CD4-positive, CD25-positive, alpha-beta regulatory T cell (primary cell): ENCODE measurements around the gene TICRR. TPM values are rescaled to one million over a fixed set of nuclear protein-coding genes. Genes with fewer than 3 reads are reported as not detected.
A peak's percentile ranks its signal among the peaks of the same experiment; 100 is the strongest.

ENCODE experiments used
- ATAC-seq, 2 donors: fragments of 150-1000 bp; cut with Tn5 transposase; one replicate each; pipeline ENCODE4 v1.10.0; 2021; ENCODE audit warnings: low read depth in 2 of 2, moderate number of reproducible peaks in 2 of 2, moderate library complexity in 1 of 2
- DNase-seq, 3 donors: peaks; one replicate each; pipeline versions ENCODE4 v3.0.0 to v3.0.0-alpha.2; 2012 to 2022; ENCODE audit warnings: mixed read lengths in 1 of 3
- H3K27ac ChIP-seq: one replicate; pipeline ENCODE4 v1.7.0; 2013; ENCODE audit warnings: mild to moderate bottlenecking, low read length; ENCODE audit not compliant: insufficient read depth, poor library complexity, severe bottlenecking
- H3K27me3 ChIP-seq: one replicate; pipeline ENCODE4 v1.7.0; 2013; ENCODE audit warnings: low read length; ENCODE audit not compliant: control insufficient read depth, insufficient read depth
- H3K36me3 ChIP-seq: one replicate; pipeline ENCODE4 v1.7.0; 2013; ENCODE audit warnings: mild to moderate bottlenecking, low read length, moderate library complexity; ENCODE audit not compliant: control insufficient read depth, insufficient read depth
- H3K4me1 ChIP-seq: 2 replicates; pipeline ENCODE4 v1.7.0; 2013; ENCODE audit warnings: mild to moderate bottlenecking, low read length; ENCODE audit not compliant: insufficient read depth, control insufficient read depth, poor library complexity, severe bottlenecking
- H3K4me3 ChIP-seq: one replicate; pipeline ENCODE4 v1.7.0; 2013; ENCODE audit warnings: low read depth, mild to moderate bottlenecking, low read length, moderate library complexity
- H3K9me3 ChIP-seq, 2 experiments: 1 replicate in 1 of 2; 2 replicates in 1 of 2; pipeline ENCODE4 v1.7.0; 2013; ENCODE audit warnings: low read length in 2 of 2, mild to moderate bottlenecking in 1 of 2, moderate library complexity in 1 of 2; ENCODE audit not compliant: control insufficient read depth in 2 of 2
- H3K27ac Mint-ChIP-seq, 3 donors: one replicate each; pipeline ENCODE4 v1.8.0; 2020 to 2022; ENCODE audit warnings: mild to moderate bottlenecking in 3 of 3, mixed read lengths in 3 of 3, moderate library complexity in 2 of 3
- H3K27me3 Mint-ChIP-seq: one replicate; pipeline ENCODE4 v1.8.0; 2022; ENCODE audit warnings: mild to moderate bottlenecking, mixed read lengths
- H3K36me3 Mint-ChIP-seq: one replicate; pipeline ENCODE4 v1.8.0; 2020; ENCODE audit warnings: mixed read lengths
- H3K4me1 Mint-ChIP-seq, 4 donors: one replicate each; pipeline ENCODE4 v1.8.0; 2020 to 2022; ENCODE audit warnings: mixed read lengths in 4 of 4, mild to moderate bottlenecking in 1 of 4
- H3K4me3 Mint-ChIP-seq, 4 donors: one replicate each; pipeline ENCODE4 v1.8.0; 2020 to 2022; ENCODE audit warnings: mild to moderate bottlenecking in 4 of 4, mixed read lengths in 4 of 4, moderate library complexity in 3 of 4
- H3K9me3 Mint-ChIP-seq, 7 donors: one replicate each; pipeline ENCODE4 v1.8.0; 2020 to 2022; ENCODE audit warnings: mixed read lengths in 7 of 7, mild to moderate bottlenecking in 3 of 7, moderate library complexity in 2 of 7
- polyA plus RNA-seq, 4 donors: library from polyadenylated mRNA; unstranded; fragments of 300-500 nt; fragmentation: Illumina TruSeq; gene quantifications; one replicate each; pipeline ENCODE4 v1.2.3, GENCODE V29; 2021
- total RNA-seq: library from RNA; stranded (reverse); gene quantifications from one replicate; pipeline ENCODE4 v1.2.3, GENCODE V29; 2022

The TICRR gene
- total and polyA plus RNA-seq, 5 donors from 2014 or later: 0.09 to 0.41 (median 0.20) TPM

- H3K27ac Mint-ChIP-seq: no peak overlapping the region
These were observed 85.3 kb downstream of the TICRR start for GRCh38 chr15:89660556-89660955.

DNA sequence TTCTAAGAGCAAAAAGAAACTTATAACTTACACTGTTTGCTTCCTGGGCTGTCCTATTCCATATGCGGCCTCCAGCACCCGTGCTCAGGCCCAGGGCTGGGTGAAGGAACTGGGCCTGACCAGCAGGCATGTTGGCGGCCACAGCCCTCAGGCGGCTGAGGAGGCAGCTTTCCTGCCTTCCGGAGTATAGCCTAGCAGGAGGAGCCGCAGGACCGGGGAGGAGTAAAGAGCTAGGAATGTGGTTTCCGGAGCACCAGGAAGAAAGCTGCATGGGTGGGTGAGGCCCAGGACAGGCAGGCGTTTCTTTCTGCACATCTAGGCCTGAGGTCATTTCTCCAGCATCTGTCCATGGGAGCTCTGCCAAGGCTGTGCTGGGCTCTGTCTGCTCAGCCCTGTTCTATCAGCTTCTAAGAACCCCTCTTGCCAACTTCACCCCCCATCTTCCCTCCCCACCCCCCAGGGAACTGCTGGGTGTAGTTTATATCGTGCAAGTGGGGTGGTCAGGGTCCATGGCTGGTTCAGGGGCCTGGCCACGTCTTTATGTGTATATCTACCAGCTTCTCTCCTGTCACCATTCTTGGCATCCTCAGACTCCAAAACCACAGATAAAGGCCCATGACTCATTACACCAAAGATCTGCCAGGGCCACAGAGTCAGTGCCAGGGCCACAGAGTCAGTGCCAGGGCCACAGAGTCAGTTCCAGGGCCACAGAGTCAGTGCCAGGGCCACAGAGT is 87.8 kb downstream of the TICRR start:
- Mint-ChIP-seq H3K4me1 (peaks cover 0 to 4% (median 0%) of the 10 kb centered on the region in 4 donors), H3K4me3 (no peak overlapping the region), H3K9me3 (no peaks in the 10 kb centered on the region), H3K27me3 (peaks cover 63% of the 10 kb centered on the region), H3K27ac (peak overlapping the region in 1 of 3 donors; percentile 53), H3K36me3 (no peaks in the 10 kb centered on the region)
- ATAC-seq: no peak
- Histone ChIP-seq H3K4me1 (no peaks in the 10 kb centered on the region), H3K36me3 (no peaks in the 10 kb centered on the region), H3K27ac (no peak overlapping the region), H3K27me3 (peaks cover 12% of the 10 kb centered on the region), H3K4me3 (no peak overlapping the region), H3K9me3 (no peaks in the 10 kb centered on the region)
- DNase-seq: no peak

More at GRCh38 chr15:89660556-89660955, 85.3 kb downstream of the TICRR start:
- Histone ChIP-seq H3K9me3 (no peaks in the 10 kb centered on the region), H3K4me1 (no peaks in the 10 kb centered on the region), H3K36me3 (no peaks in the 10 kb centered on the region), H3K27me3 (peaks cover 25% of the 10 kb centered on the region), H3K4me3 (no peak overlapping the region), H3K27ac (no peak overlapping the region)
- Mint-ChIP-seq H3K36me3 (no peaks in the 10 kb centered on the region), H3K9me3 (no peaks in the 10 kb centered on the region), H3K27me3 (peaks cover 72% of the 10 kb centered on the region), H3K4me1 (peaks cover 0 to 8% (median 4%) of the 10 kb centered on the region in 4 donors), H3K4me3 (no peak overlapping the region)
- DNase-seq (no peak), ATAC-seq (no peak)

- peaks cover 0 to 4% (median 0%) of the 10 kb centered on the region in 4 donors for H3K4me1 Mint-ChIP-seq
- H3K27me3 Mint-ChIP-seq: peaks cover 52% of the 10 kb centered on the region
- ATAC-seq (no peak), DNase-seq (no peak)
- Histone ChIP-seq H3K36me3 (no peaks in the 10 kb centered on the region), H3K27me3 (peaks cover 12% of the 10 kb centered on the region), H3K4me1 (no peaks in the 10 kb centered on the region), H3K27ac (no peak overlapping the region), H3K4me3 (no peak overlapping the region), H3K9me3 (no peaks in the 10 kb centered on the region)
- H3K27ac Mint-ChIP-seq: no peak overlapping the region
- H3K4me3 Mint-ChIP-seq: peak overlapping the region in 3 of 4 donors; percentile 21 to 48 (median 22)
- H3K36me3 Mint-ChIP-seq: no peaks in the 10 kb centered on the region
- H3K9me3 Mint-ChIP-seq: peaks cover 0 to under 1% (median 0%) of the 10 kb centered on the region in 7 donors
These were observed 89.4 kb downstream of the TICRR start for GRCh38 chr15:89664441-89665350.

DNA sequence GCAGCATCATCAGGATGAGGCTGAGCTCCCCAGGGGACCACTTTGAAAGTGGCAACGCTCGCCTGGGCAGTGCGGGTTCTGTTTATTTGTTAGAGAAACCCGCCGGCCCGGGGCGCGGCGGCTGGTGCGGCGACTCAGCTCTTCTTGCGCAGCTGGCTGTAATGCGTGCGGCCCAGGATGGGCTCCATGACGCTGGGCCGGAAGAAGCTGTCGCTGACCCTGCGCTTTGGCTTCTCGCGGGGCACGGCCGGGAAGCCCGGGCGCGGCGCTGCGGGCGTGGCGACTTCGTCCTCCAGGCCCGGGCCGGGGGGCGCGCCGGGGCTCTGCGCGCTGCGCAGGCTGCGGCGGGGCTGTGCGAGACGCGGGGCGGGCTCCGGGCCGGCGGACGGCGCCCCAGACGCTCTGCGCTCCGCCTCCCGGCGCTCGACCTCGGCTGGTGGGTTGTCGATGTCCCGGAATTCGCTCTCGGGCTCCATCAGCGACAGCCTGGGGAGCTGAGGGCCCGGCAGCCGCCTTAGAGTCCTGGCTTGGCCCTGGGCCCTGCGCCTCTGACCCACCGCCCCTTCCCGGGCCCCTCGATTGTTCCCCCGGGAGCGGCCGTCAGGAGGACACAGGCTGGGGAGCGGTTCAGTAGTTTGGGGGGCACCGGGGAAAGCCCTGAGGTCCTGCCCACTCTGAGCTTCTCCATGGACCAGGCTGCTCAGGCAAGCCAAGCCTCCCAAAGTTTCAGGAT is 90.3 kb downstream of the TICRR start:
- ATAC-seq: no peak
- Mint-ChIP-seq H3K27me3 (peaks cover 54% of the 10 kb centered on the region), H3K9me3 (peaks cover 0 to 2% (median 0%) of the 10 kb centered on the region in 7 donors), H3K36me3 (no peaks in the 10 kb centered on the region), H3K27ac (no peak overlapping the region), H3K4me1 (peaks cover 0 to 4% (median 1%) of the 10 kb centered on the region in 4 donors), H3K4me3 (no peak overlapping the region)
- DNase-seq: no peak
- Histone ChIP-seq H3K4me1 (no peaks in the 10 kb centered on the region), H3K27ac (no peak overlapping the region), H3K27me3 (peaks cover 8% of the 10 kb centered on the region), H3K36me3 (no peaks in the 10 kb centered on the region), H3K4me3 (no peak overlapping the region), H3K9me3 (no peaks in the 10 kb centered on the region)

DNA sequence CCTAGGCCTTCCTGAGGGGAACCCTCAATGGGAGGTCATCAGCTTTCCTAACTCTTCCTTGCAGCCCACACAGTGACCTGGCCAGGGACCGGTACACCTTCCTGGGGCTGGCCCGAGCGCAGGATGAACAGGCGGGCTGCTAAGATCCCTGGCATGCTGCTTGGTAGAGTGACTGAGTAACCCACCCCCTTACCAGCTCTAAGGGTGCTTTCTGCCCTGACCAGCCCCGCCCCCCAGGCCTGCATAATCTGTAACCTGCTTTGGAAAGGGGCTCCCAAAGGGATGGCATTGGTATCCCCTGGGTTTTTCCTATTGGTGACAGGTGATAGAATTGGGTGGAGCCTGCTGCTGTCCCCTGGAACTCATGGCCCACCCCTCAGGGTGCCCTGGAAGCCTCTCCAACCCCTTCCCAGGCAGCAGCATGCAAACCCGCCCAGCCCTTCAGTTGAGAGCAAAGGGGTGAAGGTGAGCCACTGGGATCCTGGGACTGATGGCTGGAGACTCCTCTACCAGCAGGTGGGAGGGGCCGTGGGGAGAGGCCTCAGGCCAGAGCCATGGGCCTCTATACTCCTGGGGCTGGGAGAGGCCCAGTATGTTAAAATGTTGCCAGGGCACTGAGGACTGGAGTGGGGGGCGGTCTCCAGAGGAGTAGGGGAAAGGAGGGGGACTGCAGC is 91.1 kb downstream of the TICRR start:
- Mint-ChIP-seq H3K9me3 (peaks cover 0 to 2% (median 0%) of the 10 kb centered on the region in 7 donors), H3K4me3 (no peak overlapping the region), H3K4me1 (peaks cover 0 to 5% (median 2%) of the 10 kb centered on the region in 4 donors), H3K27ac (no peak overlapping the region), H3K36me3 (no peaks in the 10 kb centered on the region), H3K27me3 (peaks cover 46% of the 10 kb centered on the region)
- DNase-seq (no peak), ATAC-seq (no peak)
- H3K4me3 ChIP-seq: no peak overlapping the region
- no peak overlapping the region for H3K27ac ChIP-seq
- no peaks in the 10 kb centered on the region for H3K4me1 ChIP-seq
- no peaks in the 10 kb centered on the region for H3K36me3 ChIP-seq
- no peaks in the 10 kb centered on the region for H3K9me3 ChIP-seq
- peaks cover 7% of the 10 kb centered on the region for H3K27me3 ChIP-seq

GRCh38 chr15:89666858-89667705 is 91.8 kb downstream of the TICRR start:
- no peak overlapping the region for H3K27ac Mint-ChIP-seq
- Histone ChIP-seq H3K36me3 (no peaks in the 10 kb centered on the region), H3K27me3 (peaks cover 7% of the 10 kb centered on the region), H3K9me3 (no peaks in the 10 kb centered on the region), H3K4me1 (no peaks in the 10 kb centered on the region), H3K27ac (no peak overlapping the region), H3K4me3 (no peak overlapping the region)
- no peak for DNase-seq
- no peak for ATAC-seq
- H3K4me3 Mint-ChIP-seq: peak overlapping the region in 2 of 4 donors; percentile 24 to 47
- peaks cover 0 to 5% (median 2%) of the 10 kb centered on the region in 4 donors for H3K4me1 Mint-ChIP-seq
- H3K36me3 Mint-ChIP-seq: no peaks in the 10 kb centered on the region
- H3K9me3 Mint-ChIP-seq: peaks cover 0 to 2% (median 0%) of the 10 kb centered on the region in 7 donors
- peaks cover 46% of the 10 kb centered on the region for H3K27me3 Mint-ChIP-seq
